Colon (tissue), 2 donors: ENCODE measurements around the gene STK32B.

Source experiments
- FAIRE-seq: peaks from 2 replicates; lab custom pipeline; 2012; peaks lifted over from hg19 to GRCh38; lab: Jason Lieb, UNC
- donor health status: control.
- donor health status: control.

STK32B gene

DNA sequence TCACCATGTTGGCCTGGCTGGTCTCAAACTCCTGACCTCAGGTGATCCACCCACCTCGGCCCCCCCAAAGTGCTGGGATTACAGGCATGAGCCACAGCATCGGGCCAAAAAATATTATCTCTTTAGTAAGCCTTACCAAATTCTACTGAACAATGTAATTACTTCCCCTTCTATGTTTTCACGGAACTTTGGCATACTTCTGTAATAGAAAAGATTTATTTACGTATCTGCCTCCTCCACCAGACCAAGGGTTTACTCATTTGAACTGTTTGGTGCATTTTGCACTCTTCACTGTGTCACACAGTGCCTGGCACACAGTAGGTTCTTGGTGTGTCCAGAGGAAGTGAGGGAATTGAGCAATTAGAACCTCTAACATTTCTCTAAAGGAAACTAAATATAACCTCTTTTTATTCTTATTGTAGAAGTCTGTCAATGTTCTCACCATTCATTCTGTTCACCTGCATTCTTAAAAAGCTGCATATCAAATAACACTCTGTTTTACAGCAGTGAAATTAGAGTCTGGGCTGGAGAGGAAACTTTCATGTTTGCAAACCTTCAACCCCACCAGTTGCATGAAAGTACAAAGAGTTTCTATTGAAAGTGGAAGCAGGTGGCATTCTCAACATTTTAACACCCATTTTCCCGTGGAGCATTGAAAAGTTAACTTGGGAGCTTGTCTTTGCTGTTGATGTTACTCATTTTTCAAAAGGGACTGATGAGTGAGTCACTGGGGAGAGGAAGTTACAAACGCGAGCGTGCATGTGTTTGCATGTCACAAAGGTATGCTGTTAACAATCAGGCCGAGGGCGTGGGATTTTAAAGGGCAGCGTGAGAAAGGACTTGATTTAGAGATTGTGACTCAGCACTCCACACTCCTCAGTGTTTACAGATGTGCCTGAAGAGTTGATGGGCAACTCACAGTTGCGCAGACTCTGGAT, 314.1 kb downstream of the STK32B start:
- FAIRE-seq, result no peak

- FAIRE-seq, result no peak
Measured at GRCh38 chr4:5366009-5366386, 314.7 kb downstream of the STK32B start.

GRCh38 chr4:5366421-5366820, 315.1 kb downstream of the STK32B start:
- no peak for FAIRE-seq

DNA sequence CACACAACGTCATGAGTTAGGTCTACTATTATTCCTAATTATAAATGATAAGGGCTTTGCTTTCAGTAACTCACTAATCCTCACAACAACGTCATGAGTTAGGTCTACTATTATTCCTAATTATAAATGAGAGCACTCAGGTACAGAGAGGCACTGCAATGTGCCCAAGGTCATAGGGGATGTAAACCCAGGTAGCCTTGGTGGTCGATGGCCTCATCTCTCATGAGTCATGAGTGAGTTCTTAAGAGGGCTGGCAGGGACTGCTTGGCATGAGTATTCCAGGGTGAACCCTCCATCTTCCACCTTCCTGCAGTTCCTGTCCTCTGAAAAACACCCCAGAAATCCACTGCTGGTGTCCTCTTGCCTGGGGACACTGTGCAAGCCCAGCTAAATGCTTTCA, 317.1 kb downstream of the STK32B start:
- FAIRE-seq, result no peak

- no peak for FAIRE-seq
Measured at GRCh38 chr4:5370286-5370685, 319.0 kb downstream of the STK32B start.

DNA sequence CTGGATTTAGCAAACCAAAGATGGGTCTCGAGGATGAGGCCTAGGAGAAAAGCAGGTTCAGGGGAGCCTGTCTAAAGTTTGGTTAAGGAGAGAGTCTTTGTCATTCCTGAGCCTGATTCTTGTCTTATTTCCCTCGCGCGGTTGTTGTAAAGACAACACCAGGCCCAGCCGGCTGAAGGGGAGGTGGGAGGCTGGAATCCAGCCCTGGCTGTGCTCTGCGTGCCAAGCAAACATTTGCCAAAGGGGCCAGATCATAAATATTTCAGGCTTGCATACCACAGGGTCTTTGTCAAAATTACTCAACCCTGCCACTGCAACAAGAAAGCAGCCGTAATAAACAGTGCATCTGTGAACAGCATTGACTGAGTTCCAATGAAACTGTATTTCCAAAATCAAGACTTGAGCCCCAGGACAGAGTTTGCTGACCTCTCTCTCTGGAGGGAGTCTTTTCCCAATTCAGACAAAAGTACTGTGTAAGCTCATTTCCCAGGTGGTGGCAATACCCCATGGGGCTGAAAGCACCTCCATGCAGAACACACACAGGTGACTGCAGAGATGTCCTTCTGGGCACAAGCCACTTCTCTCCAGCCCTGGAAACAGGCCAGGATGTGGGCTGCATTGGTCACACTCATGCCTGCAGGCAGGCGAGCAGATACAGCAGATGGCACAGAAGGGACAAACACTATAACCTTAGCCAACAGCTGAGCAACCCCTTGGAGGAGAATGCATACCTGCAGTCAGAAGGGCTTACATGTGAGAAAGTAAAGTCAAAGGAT, 320.3 kb downstream of the STK32B start:
- FAIRE-seq, result no peak

DNA sequence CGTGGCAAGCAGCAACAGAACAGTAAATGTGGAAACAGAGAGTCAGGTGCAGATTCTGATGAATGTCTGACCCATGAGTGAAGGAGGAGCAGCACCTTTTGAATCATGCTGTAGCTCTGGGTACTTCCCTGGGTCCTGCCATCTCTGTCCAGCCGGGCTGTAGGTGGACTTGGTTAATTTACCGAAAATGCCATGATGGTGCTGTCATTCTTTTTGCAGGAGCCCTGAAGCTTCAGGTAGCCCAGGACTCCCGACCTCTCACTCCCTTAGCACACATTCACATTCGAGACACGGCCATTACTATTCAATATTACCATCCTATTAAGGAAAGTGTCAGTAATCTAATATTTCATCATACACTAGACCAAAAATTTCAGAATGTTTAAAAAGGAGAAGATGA, 320.9 kb downstream of the STK32B start:
- no peak for FAIRE-seq

DNA sequence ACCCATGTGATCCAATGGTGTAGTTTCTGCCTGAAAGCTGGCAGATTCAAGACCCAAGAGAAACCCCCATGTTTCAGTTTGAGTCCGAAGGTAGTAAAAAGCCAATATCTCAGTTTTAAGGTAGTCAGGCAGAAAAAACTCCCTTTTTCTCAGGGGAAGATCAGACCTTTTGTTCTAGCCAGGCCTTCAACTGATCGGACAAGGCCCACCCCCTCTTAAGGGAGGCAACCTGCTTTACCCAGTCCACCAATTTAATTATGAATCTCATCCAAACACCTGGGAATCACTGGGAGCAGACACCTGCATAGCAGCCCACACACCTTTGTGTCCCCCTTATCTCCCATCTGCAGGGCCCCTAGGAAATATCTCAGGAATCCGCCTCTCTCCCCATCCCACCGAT, 322.0 kb downstream of the STK32B start:
- no peak for FAIRE-seq

DNA sequence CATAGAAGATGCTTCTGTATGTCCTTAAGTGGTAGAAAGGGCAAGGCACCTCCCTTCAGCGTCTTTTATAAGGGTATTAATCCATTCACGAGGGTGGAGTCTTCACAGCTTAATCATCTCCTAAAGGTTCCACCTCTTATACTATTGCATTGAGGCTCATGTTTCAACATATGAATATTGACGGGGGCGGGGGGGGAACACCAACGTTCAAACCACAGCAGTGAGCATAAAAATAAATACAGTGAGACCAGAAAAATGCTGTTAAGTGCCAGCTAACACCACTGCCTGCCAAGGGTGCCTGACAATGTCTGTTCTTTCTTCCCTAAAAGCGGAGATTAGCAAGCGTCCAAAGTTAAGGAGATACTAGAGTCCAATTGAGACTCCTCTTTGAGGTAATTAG, 323.3 kb downstream of the STK32B start:
- no peak for FAIRE-seq

DNA sequence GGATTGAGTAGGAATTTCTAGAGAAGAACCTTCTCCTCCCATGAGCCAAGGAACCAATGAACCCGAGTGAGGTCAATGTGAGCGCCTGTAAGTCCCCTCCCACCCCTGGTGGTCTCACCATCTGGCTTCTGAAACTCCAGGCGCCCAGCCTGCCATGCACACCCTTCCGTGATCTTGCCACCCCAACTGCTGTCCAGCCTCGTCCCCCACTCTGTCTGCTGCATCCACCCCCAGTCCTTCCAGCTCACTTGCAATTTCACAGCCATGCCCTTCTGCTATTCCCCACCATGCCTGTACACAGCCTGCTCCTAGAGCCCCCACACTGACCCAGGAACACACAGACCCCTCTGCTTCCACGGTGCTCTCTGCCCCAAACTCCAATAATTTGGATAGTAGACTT, 323.7 kb downstream of the STK32B start:
- FAIRE-seq, result no peak

DNA sequence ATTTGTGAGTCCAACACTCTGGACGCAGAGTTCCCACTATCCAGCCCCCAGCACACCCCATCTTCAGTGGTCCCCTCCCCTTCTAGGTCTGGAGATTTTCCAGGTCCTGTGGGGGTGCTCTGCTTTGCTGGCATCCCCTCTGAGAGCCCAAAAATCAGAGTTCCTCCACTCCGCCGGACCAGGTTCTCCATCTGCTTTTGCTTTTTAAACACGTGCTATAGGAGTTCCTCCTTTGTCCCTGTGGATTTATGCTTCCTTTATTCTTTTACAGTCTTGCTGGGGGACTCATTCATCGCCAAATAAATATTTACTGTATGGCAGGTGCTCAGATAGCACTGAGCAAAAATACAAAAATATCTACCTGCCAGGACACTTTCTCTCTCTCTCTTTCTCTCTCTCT, 324.7 kb downstream of the STK32B start:
- no peak for FAIRE-seq

GRCh38 chr4:5378002-5378401, 326.7 kb downstream of the STK32B start:
- FAIRE-seq, result no peak

GRCh38 chr4:5379895-5380294, 328.6 kb downstream of the STK32B start:
- no peak for FAIRE-seq

DNA sequence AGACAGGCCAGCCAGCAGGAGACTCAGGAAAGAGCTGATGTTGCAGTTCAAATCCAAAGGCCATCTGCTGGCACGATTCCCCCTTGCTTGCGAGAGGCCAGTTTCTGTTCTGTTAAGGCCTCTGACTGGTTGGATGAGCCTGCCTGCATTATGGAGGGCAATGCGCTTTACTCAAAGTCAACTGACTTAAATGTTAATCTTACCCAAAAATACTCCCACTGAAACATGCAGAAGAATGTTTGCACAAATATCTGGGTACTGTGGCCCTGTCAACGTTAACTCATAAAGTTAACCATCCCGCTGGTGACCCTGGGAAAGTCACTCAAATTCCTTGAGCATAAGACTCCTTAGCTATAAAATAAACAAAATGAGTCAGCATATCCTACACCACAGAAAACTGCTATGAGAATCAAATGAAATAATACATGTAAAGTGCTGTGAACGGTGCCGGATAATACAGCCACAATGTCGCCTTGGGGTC, 330.7 kb downstream of the STK32B start:
- FAIRE-seq, result no peak

DNA sequence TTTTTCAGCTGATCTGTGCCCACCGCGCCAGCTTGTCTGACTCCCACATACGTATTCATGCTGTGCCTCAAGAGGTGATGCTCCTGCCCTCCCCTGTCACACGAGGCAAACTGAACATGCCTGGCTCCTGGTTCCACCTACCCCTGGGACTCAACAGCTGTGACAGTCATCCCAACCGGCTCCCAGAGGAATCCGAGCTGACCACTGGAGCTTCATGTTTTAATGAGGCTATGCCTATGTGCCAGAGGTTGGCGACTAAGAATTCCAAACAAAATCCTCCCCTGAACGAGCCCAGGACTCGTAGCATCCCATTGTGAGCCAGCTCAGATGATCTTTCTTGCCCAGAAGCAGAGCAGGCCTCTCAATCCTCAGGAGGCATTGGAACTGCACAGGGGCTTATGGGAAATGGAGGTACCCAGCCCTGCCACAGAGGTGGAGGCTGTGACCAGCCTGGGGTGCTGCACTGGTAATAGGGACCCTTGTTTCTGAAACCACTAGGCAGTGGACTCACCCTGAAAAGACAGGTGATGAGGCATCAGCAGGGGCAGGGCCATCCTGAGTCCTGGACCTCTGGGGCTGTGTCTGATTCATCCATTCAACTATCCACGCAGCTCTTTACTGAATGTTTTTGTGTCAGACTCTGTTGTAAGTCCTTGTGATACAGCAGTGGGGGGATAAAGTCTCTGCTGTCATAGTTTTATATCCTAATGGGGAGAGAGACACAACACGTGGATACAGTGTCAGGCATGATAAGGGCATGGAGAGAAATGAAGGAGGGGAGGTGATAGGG, 332.1 kb downstream of the STK32B start:
- FAIRE-seq, result no peak

DNA sequence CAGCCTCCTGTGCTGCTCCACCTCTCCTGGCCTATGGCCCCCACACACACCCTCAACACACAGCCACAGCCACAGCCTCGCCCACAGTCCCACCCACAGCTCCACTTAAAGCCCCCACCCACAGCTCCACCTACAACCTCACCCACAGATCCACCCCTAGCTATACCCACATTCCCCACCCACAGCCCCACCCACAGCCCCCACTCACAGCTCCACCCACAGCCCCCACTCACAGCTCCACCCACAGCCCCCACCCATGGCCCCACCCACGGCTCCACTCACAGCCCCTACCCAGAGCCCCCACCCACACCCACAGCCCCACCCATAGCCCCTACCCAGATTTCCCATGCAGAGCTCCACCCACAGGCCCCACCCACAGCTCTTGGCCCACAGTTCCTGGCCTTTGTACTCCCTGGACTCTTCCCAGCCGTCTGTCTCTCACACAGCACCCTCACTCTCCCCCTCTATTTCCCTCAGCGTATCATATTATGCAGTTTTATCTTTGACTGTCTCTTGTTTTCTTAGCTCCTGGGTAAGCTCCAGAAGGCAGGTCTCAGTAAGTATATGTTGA, 334.5 kb downstream of the STK32B start:
- FAIRE-seq, result no peak

DNA sequence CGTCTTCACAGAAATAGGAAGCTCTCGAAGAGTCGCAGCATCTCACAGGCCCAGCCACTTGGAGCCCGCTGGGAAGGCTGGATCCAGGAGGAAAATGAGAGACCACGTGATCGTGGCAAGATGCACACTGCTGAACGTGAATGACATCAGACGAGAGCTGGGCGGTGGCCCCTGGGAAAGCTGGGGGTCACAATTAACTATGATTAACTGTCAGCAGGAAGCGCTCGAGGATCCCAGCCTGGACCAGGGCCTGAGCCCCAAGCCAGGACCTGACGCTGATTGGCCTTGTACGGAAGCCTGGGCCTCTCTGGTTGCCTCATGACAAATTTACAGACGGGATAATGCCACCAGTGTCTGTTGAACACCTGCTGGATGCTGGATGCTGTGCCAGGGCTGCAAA, 335.6 kb downstream of the STK32B start:
- no peak for FAIRE-seq

DNA sequence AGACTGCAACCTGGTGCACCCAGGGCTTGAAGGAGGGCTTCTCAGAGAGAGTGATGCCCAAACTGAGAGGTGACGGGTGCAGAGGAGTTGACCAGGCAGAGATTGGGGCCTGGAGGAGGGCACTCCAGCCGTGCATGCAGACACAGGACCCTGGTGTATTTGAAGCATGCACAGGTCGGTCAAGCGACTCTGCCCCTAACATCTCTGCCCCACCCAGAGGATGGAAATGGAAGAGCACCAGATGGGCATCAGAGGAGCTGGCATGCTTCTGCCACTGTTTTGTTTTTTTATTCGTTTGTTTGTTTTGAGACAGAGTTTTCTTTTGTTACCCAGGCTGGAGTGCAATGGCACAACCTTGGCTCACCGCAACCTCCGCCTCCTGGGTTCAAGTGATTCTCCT, 336.2 kb downstream of the STK32B start:
- FAIRE-seq, result no peak

- no peak for FAIRE-seq
Measured at GRCh38 chr4:5389756-5390310, 338.6 kb downstream of the STK32B start.

DNA sequence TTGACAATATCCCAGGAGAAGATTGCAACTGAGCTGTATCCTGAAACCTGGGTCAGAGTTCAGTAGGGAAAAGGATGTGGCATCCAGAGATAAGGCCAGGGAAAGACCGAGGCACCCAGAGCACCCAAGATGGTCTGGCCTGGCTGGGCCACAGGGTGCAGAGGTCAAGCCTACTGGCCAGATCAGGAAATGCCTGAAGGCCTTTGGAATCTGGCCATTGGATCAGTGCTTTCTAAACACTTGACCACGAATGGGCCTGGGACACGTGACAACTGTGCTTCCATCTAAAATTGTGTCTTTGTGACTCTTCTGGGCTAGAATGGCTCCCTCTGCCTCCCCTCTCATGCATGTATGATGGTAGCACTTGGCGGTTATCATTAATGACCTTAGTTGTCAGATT, 340.2 kb downstream of the STK32B start:
- FAIRE-seq, result no peak

GRCh38 chr4:5393911-5394513, 342.7 kb downstream of the STK32B start:
- FAIRE-seq, result no peak
